HG03095 (cell line): ENCODE data around the gene CHSY3.

Experiments used
- ATAC-seq: cut with Tn5 transposase; IDR thresholded peaks from one replicate; pipeline ENCODE4 v1.9.1; 2021; ENCODE audit warnings: moderate library complexity; ENCODE audit not compliant: unreplicated experiment

The CHSY3 gene

DNA sequence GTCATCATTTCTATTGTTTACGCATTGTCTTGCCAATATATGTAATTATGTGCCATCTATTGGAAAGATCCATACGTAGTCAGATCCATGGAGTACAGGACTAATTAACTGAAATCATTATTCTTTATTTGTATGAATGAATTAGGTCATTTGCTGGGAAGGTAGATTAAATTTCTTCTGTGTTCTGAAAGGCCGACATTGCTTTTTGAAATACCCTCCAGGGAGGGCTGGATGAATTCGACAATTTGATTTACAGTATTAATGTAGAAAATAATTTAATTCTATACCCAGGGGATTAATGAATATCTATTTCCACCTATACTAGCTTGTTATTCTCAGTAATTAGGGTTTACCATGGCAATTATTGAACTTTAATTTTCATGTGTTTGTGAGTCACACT is 117.6 kb downstream of the CHSY3 start:
- ATAC-seq: no peak

GRCh38 chr5:130023604-130024003 is 119.3 kb downstream of the CHSY3 start:
- ATAC-seq: no peak

- no peak for ATAC-seq
These were observed 119.7 kb downstream of the CHSY3 start for GRCh38 chr5:130024006-130024405.

DNA sequence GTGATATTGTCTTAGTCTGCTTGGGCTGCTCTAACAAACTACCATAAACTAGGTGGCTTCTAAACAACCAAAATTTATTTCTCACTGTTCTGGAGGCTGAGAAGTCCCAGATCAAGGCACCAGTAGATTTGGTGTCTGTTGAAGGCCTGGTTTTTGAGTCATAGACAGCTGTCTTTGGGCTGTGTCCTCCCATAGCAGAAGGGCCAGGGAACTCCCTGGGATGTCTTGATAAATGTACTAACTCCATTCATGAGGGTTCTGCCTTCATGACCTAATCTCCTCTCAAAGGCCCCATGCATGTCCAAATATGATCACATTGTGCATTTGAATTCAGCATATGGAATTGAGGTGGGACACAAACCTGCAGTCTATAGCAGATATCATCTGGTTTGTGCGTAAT is 121.2 kb downstream of the CHSY3 start:
- no peak for ATAC-seq

DNA sequence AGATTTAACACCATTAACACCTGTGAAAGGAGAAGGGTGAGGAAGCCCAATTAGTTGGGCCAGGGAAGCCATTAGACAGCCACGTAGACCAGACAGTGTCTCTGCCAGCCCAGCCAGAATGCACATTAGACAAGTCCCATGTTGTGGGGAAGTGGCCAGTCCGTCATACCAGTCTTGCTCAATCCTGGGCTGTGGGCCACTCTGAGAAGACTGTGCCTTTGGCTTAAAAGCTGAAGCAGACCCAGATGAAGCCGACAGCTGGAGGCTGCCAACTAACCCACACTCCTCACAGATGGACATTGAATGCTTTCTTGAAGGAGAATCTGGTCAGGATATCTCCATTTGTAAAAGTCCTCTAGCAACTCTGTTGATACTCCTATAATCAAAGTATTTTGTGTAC is 128.5 kb downstream of the CHSY3 start:
- no peak for ATAC-seq

- no peak for ATAC-seq
These were observed 130.4 kb downstream of the CHSY3 start for GRCh38 chr5:130034566-130035210.

- ATAC-seq: no peak
These were observed 131.1 kb downstream of the CHSY3 start for GRCh38 chr5:130035388-130035787.

DNA sequence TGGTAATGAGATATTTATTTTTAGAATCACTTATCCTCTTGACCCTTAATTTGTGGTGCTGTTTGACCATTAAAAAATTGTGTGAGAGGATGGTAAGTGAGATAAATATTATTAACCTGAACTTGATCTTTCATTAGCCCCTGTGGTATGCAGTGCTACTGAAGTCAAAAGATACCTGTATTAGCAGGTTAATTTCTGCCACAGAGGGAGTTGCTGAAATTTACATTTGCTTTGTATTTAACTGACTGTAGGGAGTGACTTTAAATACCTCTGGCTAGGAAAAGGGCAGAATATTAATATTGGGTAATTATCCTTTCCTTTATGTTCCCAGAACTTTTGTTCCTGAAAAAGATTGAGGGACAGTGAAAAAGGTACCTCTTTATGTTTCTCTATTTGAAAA is 133.6 kb downstream of the CHSY3 start:
- no peak for ATAC-seq

DNA sequence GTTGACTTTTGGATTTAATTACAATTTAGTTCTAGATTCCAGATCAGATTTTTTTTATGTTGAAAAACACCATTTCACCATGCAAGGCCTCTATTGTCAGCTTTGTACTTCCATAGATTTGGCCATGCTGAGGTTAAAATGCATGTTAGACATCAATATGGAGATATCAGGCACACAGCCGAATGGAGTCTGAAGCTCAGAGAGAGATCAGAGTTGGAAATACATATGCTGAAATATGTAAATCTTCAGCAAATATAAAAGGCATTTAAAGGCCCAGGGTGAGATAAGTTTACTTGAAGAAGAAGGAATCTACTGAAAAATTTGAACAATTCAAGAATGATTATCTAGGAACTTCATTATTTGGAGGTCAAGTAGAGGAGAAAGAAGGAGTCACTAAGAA is 139.6 kb downstream of the CHSY3 start:
- no peak for ATAC-seq

DNA sequence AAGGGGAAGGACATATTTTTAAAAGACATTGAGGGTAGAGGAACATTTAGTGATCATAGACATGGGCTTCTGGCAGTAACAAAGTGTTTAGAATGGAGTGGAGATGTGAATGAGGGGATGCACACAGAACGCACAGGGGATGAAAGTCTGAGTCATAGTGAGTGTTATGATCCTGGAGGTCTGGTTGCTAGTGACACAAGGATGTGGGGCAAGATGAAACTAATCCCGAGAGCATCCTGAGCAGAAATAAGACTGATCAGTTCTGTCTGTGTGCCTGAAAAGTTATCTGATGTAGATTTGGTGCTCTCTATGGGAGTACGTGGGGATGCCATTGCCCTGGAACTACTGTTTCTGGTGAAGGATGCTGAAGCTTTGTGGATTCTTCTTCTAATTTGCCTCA is 141.1 kb downstream of the CHSY3 start:
- ATAC-seq: no peak

GRCh38 chr5:130050585-130050984 is 146.3 kb downstream of the CHSY3 start:
- no peak for ATAC-seq

DNA sequence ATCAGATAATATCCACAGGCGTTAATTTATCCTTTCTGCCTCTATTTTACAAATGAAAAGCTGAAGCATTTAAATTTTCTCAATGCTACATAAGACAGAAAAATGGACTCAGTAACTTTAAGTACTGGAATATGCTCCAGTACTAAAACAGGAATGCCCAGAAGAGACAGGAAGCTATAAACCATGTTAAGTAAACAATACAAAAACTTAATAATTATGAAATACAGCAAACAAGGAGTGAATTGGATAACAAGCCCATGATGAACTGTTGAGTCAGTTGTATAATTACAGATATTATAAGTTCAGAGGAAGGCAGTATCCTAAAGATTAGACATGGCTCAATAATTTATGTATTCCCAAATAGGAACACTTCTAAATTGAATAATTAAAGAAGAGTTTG is 148.5 kb downstream of the CHSY3 start:
- no peak for ATAC-seq

- ATAC-seq: no peak
These were observed 151.3 kb downstream of the CHSY3 start for GRCh38 chr5:130055572-130055971.

- no peak for ATAC-seq
These were observed 157.5 kb downstream of the CHSY3 start for GRCh38 chr5:130061746-130062145.

- ATAC-seq: no peak
These were observed 159.3 kb downstream of the CHSY3 start for GRCh38 chr5:130063603-130064002.

- ATAC-seq: no peak
These were observed 160.2 kb downstream of the CHSY3 start for GRCh38 chr5:130064484-130064883.

DNA sequence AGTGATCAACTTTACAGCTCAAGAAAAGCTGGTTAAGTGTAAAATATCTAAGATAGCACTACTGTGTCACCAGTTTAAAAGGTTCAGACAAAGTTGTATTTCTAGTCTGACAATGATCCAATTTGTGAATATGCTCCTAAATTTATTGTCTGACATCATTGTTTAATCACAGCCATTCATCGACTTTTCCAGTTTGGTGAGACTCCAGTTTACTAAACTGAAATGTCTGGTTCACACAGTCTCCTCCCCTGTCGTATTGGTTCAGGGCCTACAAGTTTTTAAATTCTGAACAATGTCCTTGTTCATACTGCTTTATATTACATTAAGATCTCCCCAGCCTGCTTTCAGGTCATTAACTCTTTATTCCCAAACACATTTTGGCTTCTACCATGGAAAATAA is 161.4 kb downstream of the CHSY3 start:
- ATAC-seq: no peak

DNA sequence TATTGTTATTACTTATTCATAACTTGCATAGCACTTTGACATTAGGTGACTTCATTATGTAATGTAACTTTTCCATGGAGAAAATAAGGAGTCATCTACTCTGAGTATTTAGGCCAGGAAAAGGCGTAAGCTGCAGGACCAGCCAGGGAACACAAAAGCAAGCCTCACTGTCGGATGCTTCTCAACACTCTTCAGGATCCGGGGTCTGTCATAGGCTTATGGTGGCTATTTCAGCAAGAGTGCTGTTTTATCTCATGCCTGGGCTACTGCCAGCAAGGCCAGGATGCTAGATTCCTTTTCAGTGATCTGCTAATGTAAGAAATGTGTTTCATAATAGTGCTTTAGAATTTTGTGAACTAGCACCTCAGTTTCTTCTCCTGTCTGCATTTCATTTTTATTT is 162.4 kb downstream of the CHSY3 start:
- ATAC-seq: no peak

DNA sequence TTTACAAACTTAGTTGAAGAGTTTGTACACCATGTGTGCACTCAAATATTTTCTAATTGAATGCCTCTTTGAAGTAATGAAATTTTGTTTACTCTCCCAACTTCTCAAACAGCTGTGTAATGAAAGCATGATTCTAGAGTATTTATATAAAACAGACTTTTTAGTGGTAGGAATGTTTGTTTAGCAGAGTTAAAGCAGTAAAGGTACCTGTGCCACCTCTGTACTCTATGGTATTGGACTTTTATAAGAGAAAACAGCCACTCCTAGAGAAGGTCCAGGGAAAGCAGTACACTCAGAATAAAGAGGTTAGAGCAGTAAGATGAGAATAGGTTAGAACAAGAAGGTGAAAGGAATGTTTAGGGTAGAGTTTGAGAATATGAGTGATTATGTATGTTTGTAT is 163.1 kb downstream of the CHSY3 start:
- no peak for ATAC-seq

GRCh38 chr5:130068101-130068500 is 163.8 kb downstream of the CHSY3 start:
- ATAC-seq: no peak

DNA sequence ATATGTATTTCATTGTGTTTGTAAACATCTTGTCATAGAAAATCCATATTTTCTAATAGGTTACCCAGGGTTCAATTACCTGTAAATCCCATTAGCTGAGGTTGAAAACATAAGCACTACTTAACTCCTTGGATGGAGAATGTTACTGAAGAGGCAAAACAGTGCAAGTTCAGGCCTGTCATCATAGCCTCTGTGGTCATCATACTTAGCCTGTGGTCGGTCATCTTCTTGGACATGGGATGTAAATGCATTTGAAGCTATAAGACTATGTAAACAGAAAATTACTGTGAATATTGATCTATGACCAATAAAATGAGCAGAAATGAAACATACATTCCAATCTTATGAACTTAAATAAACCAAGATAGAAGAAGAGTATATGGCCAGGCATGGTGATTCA is 164.7 kb downstream of the CHSY3 start:
- ATAC-seq: no peak

- ATAC-seq: no peak
These were observed 170.6 kb downstream of the CHSY3 start for GRCh38 chr5:130074820-130075219.

DNA sequence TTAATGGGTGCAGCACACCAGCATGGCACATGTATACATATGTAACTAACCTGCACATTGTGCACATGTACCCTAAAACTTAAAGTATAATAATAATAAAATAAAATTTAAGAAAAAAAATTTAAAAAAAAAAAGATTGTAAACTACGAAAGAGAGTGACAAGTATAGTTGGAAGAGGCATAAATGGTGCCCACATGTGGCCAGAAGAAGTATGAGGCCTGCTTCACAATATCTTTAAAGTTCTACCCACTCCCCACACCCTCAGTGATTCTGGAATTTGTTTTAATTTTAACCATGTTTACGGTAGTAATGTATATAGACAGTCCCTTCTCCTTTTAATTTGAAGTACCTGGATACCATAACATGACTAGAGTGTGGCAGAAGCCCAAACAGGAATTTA is 172.7 kb downstream of the CHSY3 start:
- ATAC-seq: no peak

GRCh38 chr5:130078661-130079060 is 174.4 kb downstream of the CHSY3 start:
- ATAC-seq: no peak
